K562 (cell line): Measurements from ENCODE around the gene ABHD16A. TPM values are rescaled to one million over a fixed set of nuclear protein-coding genes. Genes with fewer than 3 reads are reported as not detected.
A peak's percentile ranks its signal among the peaks of the same experiment; 100 is the strongest.

Experiments
- ADNP ChIP-seq: fragments of 200-800 bp; sonication (Bioruptor generic); IDR thresholded peaks from 2 replicates; pipeline ENCODE4 v1.6.1; 2016; ENCODE audit warnings: missing genetic modification characterization, missing compliant biosample characterization
- CCNT2 ChIP-seq: IDR thresholded peaks from 2 replicates; pipeline ENCODE4 v1.6.1; 2011; ENCODE audit warnings: borderline replicate concordance, low read depth, mild to moderate bottlenecking, moderate library complexity, mixed read lengths, low read length; ENCODE audit not compliant: insufficient read length; ENCODE audit errors: extremely low read depth
- CREB5 ChIP-seq: fragments of 250-450 bp; sonication (Bioruptor Pico); IDR thresholded peaks from 2 replicates; pipeline ENCODE4 v1.5.0; 2020; ENCODE audit warnings: mild to moderate bottlenecking
- DIDO1 ChIP-seq: fragments of 450-650 bp; IDR thresholded peaks from 2 replicates; pipeline ENCODE4 v1.6.1; 2016; ENCODE audit warnings: low read depth, missing biosample characterization, missing genetic modification characterization
- GABPB2 ChIP-seq: fragments of 250-450 bp; sonication (Bioruptor Pico); conservative IDR thresholded peaks from 2 replicates; pipeline ENCODE4 v1.5.1; 2021; ENCODE audit warnings: mild to moderate bottlenecking
- KLF10 ChIP-seq: fragments of 250-450 bp; sonication (Bioruptor Pico); IDR thresholded peaks from 2 replicates; pipeline ENCODE4 v1.6.1; 2021; ENCODE audit warnings: matching md5 sums
- PATZ1 ChIP-seq: fragments of 250-450 bp; sonication (Bioruptor Pico); IDR thresholded peaks from 2 replicates; pipeline ENCODE4 v1.5.0; 2020; ENCODE audit warnings: mild to moderate bottlenecking, borderline replicate concordance
- PHB ChIP-seq: fragments of 250-450 bp; sonication (Bioruptor Pico); IDR thresholded peaks from 2 replicates; pipeline ENCODE4 v1.5.0; 2021
- POLR2A ChIP-seq: fragments of 450-650 bp; conservative IDR thresholded peaks from 2 replicates; pipeline ENCODE4 v1.6.1; 2016
- SMAD4 ChIP-seq: fragments of 250-450 bp; sonication (Bioruptor Pico); conservative IDR thresholded peaks from 2 replicates; pipeline ENCODE4 v1.8.0; 2021; ENCODE audit warnings: inconsistent platforms, mild to moderate bottlenecking, moderate library complexity
- SRF ChIP-seq, 2 experiments: fragments of 250-450, 450-650 bp in 1 of 2; sonication (Bioruptor Pico) in 1 of 2; sonication (generic) in 1 of 2; formaldehyde crosslinking; IDR thresholded peaks; 2 replicates each; pipeline versions ENCODE4 v1.5.0 to v1.5.1; 2020 to 2022; ENCODE audit warnings: mild to moderate bottlenecking in 1 of 2, missing genetic modification reagents in 1 of 2
- SRSF7 ChIP-seq: fragments of 200-400 bp; formaldehyde crosslinking; optimal IDR thresholded peaks from 2 replicates; pipeline ENCODE3; 2017; ENCODE audit warnings: mild to moderate bottlenecking, low read depth, low read length
- STAG1 ChIP-seq: sonication (generic); formaldehyde crosslinking; IDR thresholded peaks from 2 replicates; pipeline ENCODE4 v1.5.0; 2020; ENCODE audit warnings: missing genetic modification reagents, borderline replicate concordance
- TCF7L2 ChIP-seq: fragments of 150-350 bp; IDR thresholded peaks from 2 replicates; pipeline ENCODE4 v1.6.1; 2016; ENCODE audit warnings: low read depth, mild to moderate bottlenecking, low read length, moderate library complexity
- TFAM ChIP-seq: fragments of 250-450 bp; sonication (Bioruptor Pico); conservative IDR thresholded peaks from 2 replicates; pipeline ENCODE4 v1.5.0; 2021; ENCODE audit warnings: mild to moderate bottlenecking, moderate library complexity
- THAP7 ChIP-seq: fragments of 250-450 bp; sonication (Bioruptor Pico); IDR thresholded peaks from 2 replicates; pipeline ENCODE4 v1.5.0; 2021
- THRB ChIP-seq: fragments of 450-650 bp; formaldehyde crosslinking; conservative IDR thresholded peaks from 2 replicates; pipeline ENCODE4 v1.4.0; 2022; ENCODE audit warnings: mild to moderate bottlenecking, missing genetic modification characterization
- ZBED1 ChIP-seq: IDR thresholded peaks from 2 replicates; pipeline ENCODE4 v1.6.1; 2014
- ZBTB9 ChIP-seq: fragments of 450-650 bp; formaldehyde crosslinking; IDR thresholded peaks from 2 replicates; pipeline ENCODE4 v1.4.0; 2020; ENCODE audit warnings: mild to moderate bottlenecking, moderate library complexity
- ZNF133 ChIP-seq: fragments of 250-450 bp; sonication (Bioruptor Pico); IDR thresholded peaks from 2 replicates; pipeline ENCODE4 v1.4.0; 2020; ENCODE audit warnings: mild to moderate bottlenecking
- ZNF311 ChIP-seq: fragments of 250-450 bp; sonication (Bioruptor Pico); IDR thresholded peaks from 2 replicates; pipeline ENCODE4 v1.4.0; 2020; ENCODE audit warnings: mild to moderate bottlenecking, moderate library complexity
- ZNF561 ChIP-seq: fragments of 450-650 bp; formaldehyde crosslinking; conservative IDR thresholded peaks from 2 replicates; pipeline ENCODE4 v1.4.0; 2020; ENCODE audit warnings: mild to moderate bottlenecking, moderate library complexity
- ZNF583 ChIP-seq: fragments of 250-450 bp; sonication (Bioruptor Pico); IDR thresholded peaks from 2 replicates; pipeline ENCODE4 v1.4.0; 2020
- ZNF699 ChIP-seq: fragments of 250-450 bp; sonication (Bioruptor Pico); IDR thresholded peaks from 2 replicates; pipeline ENCODE4 v1.8.0; 2021; ENCODE audit warnings: mild to moderate bottlenecking, moderate library complexity; ENCODE audit not compliant: insufficient replicate concordance
- polyA plus RNA-seq, 8 experiments: library from polyadenylated mRNA; depleted of rRNA in 4 of 8; stranded (reverse) in 5 of 8; unstranded in 3 of 8; fragments of >200 nt; fragmentation: Nextera tagmentation in 2 of 8; fragmentation: Illumina TruSeq in 1 of 8; extraction: Ambion mirVana in 2 of 8; extraction: Trizol in 1 of 8; gene quantifications; 2 replicates each; pipeline versions ENCODE4 v1.2.1 to v1.2.3, GENCODE V29; 2011 to 2014; ENCODE audit warnings: inconsistent platforms in 1 of 8, missing spikeins in 1 of 8
- total RNA-seq, 7 experiments: library from RNA; depleted of rRNA in 6 of 7; stranded (reverse); fragments of >200 nt in 6 of 7; fragmentation: Illumina TruSeq in 2 of 7; extraction: Trizol in 2 of 7; gene quantifications; 2 replicates each; pipeline versions ENCODE4 v1.2.1 to v1.2.3, GENCODE V29; 2011 to 2021; ENCODE audit warnings: low replicate concordance in 1 of 7

Gene ABHD16A
- total and polyA plus RNA-seq, 9 of the 15 experiments (the other 6 are each of a cell fraction or from before 2014, with no cell fraction given): 25.8 to 120 (median 81.6) TPM

GRCh38 chr6:31723245-31723979, 20.3 kb upstream of the ABHD16A start, which contains the start of gene MPIG6B (continued):
- TF ChIP-seq ZNF699 (CRISPR knock-in tag) (no peak), KLF10 (CRISPR knock-in tag) (no peak), CREB5 (CRISPR knock-in tag) (no peak), POLR2A (no peak), ZNF311 (CRISPR knock-in tag) (no peak), ADNP (tag) (no peak), THRB (peak; percentile 74; the same call in 1 of the 2 replicates), STAG1 (no peak), ZNF561 (no peak), PHB (CRISPR knock-in tag) (no peak), ZNF133 (CRISPR knock-in tag) (no peak), PATZ1 (CRISPR knock-in tag) (no peak), SRF (CRISPR knock-in tag; IDR thresholded peaks at IDR 0.05) (no peak), THAP7 (CRISPR knock-in tag) (no peak), ZBTB9 (CRISPR knock-in tag) (no peak), ZBED1 (no peak), ZNF583 (CRISPR knock-in tag) (no peak), DIDO1 (tag) (no peak), CCNT2 (no peak), GABPB2 (no peak), TFAM (CRISPR knock-in tag) (no peak), SRSF7 (no peak), SMAD4 (no peak), TCF7L2 (no peak)
